HepG2 (cell line): ENCODE data around the gene ZSCAN2. TPM values are rescaled to one million over a fixed set of nuclear protein-coding genes. Genes with fewer than 3 reads are reported as not detected.

Experiments used
- ATAC-seq: fragments of 200-7000 bp; cut with Tn5 transposase; 3 replicates; pipeline ENCODE4 v1.9.1; 2020; ENCODE audit warnings: mild to moderate bottlenecking, moderate library complexity
- Bru-seq: library from RNA; stranded (reverse); fragments of 400-500 nt; gene quantifications from one replicate; lab custom pipeline; 2021; lab: Mats Ljungman, UMichigan
- BruChase-seq, 2 experiments: library from RNA; stranded (reverse); fragments of 400-500 nt; gene quantifications; one replicate each; lab custom pipeline; 2021; lab: Mats Ljungman, UMichigan
- BruUV-seq: library from RNA; stranded (reverse); fragments of 400-500 nt; replicated peaks from 2 replicates; lab custom pipeline; 2021; lab: Mats Ljungman, UMichigan
- CTCF ChIA-PET: fragments of 300-600 bp; formaldehyde crosslinking; extraction: SDS; loops from one replicate; lab custom pipeline; 2021; ENCODE audit warnings: low total read pairs, inconsistent platforms, low intra/inter-chr PET ratio; lab: Yijun Ruan, JAX
- POLR2A ChIA-PET: fragments of 350-600 bp; sonication (Branson Sonifier 250); formaldehyde crosslinking; loops from one replicate; lab custom pipeline; 2020; ENCODE audit warnings: antibody characterized with exemption, inconsistent platforms; lab: Yijun Ruan, JAX
- DNase-seq: peaks from one replicate; pipeline ENCODE4 v3.0.0-alpha.2; 2015; ENCODE audit warnings: low spot score
- FAIRE-seq: peaks from 3 replicates; lab custom pipeline; 2011; peaks lifted over from hg19 to GRCh38; lab: Jason Lieb, UNC
- H2AFZ ChIP-seq: one replicate; pipeline ENCODE4 v1.6.1; 2011; ENCODE audit warnings: low read length, inconsistent platforms
- H3K27ac ChIP-seq: fragments of 300-600 bp; 3 replicates; pipeline ENCODE4 v1.8.0; 2011; ENCODE audit warnings: mixed run types, mild to moderate bottlenecking, mixed read lengths, low read length, inconsistent platforms; ENCODE audit not compliant: insufficient read depth; ENCODE audit errors: extremely low read length
- H3K27me3 ChIP-seq, 2 experiments: fragments of 200-600 bp in 1 of 2; 2 replicates in 1 of 2; 3 replicates in 1 of 2; pipeline versions ENCODE4 v1.6.0 to v1.8.0; 2011; ENCODE audit warnings: low read length in 2 of 2, mild to moderate bottlenecking in 2 of 2, moderate library complexity in 2 of 2, inconsistent platforms in 1 of 2; ENCODE audit not compliant: insufficient read depth in 2 of 2, control insufficient read depth in 1 of 2
- H3K36me3 ChIP-seq, 2 experiments: fragments of 200-600 bp in 1 of 2; replicated peaks in 1 of 2; 2 replicates in 1 of 2; 3 replicates in 1 of 2; pipeline versions ENCODE4 v1.5.1 to v1.8.0; 2011; ENCODE audit warnings: low read length in 2 of 2, inconsistent platforms in 1 of 2; ENCODE audit not compliant: insufficient read depth in 2 of 2, control insufficient read depth in 1 of 2
- H3K4me1 ChIP-seq: 2 replicates; pipeline ENCODE4 v1.5.1; 2012; ENCODE audit warnings: low read length, inconsistent platforms; ENCODE audit not compliant: insufficient read depth
- H3K4me2 ChIP-seq: 2 replicates; pipeline ENCODE4 v1.6.0; 2011; ENCODE audit warnings: low read depth, low read length, inconsistent platforms
- H3K4me3 ChIP-seq, 3 experiments: fragments of 200-600 bp in 1 of 3; sonication (generic), shearing (Covaris generic) in 1 of 3; replicated peaks in 1 of 3; 2 replicates each; pipeline ENCODE4 v1.5.1; 2011 to 2016; ENCODE audit warnings: low read length in 3 of 3, inconsistent platforms in 2 of 3, low read depth in 2 of 3, mild to moderate bottlenecking in 2 of 3, control low read depth in 1 of 3, mixed read lengths in 1 of 3; ENCODE audit not compliant: insufficient read depth in 1 of 3
- H3K79me2 ChIP-seq: one replicate; pipeline ENCODE4 v1.6.1; 2011; ENCODE audit warnings: low read length, inconsistent platforms; ENCODE audit not compliant: insufficient read depth
- H3K9ac ChIP-seq: 2 replicates; pipeline ENCODE4 v1.6.0; 2011; ENCODE audit warnings: mild to moderate bottlenecking, low read depth, low read length, inconsistent platforms; ENCODE audit not compliant: insufficient read depth
- H3K9me3 ChIP-seq: 2 replicates; pipeline ENCODE4 v1.5.1; 2012; ENCODE audit warnings: mild to moderate bottlenecking, low read length
- H4K20me1 ChIP-seq: 2 replicates; pipeline ENCODE4 v1.6.0; 2011; ENCODE audit warnings: inconsistent platforms, mild to moderate bottlenecking, low read length, moderate library complexity; ENCODE audit not compliant: insufficient read depth
- ATF4 ChIP-seq, 2 experiments: fragments of 450-650 bp in 1 of 2; sonication (generic) in 1 of 2; formaldehyde crosslinking; IDR thresholded peaks; 2 replicates each; pipeline versions ENCODE4 v1.5.0 to v1.8.0; 2020 to 2022; ENCODE audit warnings: mild to moderate bottlenecking in 1 of 2, missing genetic modification reagents in 1 of 2
- ELF3 ChIP-seq: IDR thresholded peaks from 2 replicates; pipeline ENCODE4 v1.6.1; 2016; ENCODE audit warnings: missing genetic modification reagents, missing compliant biosample characterization
- KDM1A ChIP-seq: IDR thresholded peaks from 2 replicates; pipeline ENCODE4 v1.6.1; 2016; ENCODE audit warnings: missing compliant biosample characterization
- ZNF407 ChIP-seq: sonication (generic); formaldehyde crosslinking; IDR thresholded peaks from one replicate; pipeline ENCODE4 v1.5.1; 2020; ENCODE audit warnings: mild to moderate bottlenecking, missing genetic modification reagents; ENCODE audit errors: not compliant biosample characterization
- ZNF430 ChIP-seq: sonication (generic); formaldehyde crosslinking; IDR thresholded peaks from 2 replicates; pipeline ENCODE4 v1.9.0; 2021; ENCODE audit warnings: mild to moderate bottlenecking, missing genetic modification reagents
- ZNF709 ChIP-seq: sonication (generic); formaldehyde crosslinking; IDR thresholded peaks from 2 replicates; pipeline ENCODE4 v1.5.0; 2020; ENCODE audit warnings: mild to moderate bottlenecking, missing genetic modification reagents
- WGBS: methylation state at CpG from one replicate; pipeline ENCODE4 v1.1.6; 2017; ENCODE audit warnings: low lambda C conversion rate; 5-methylcytosine and 5-hydroxymethylcytosine counted together
- in situ Hi-C: cut with HindIII; loops from 2 replicates; pipeline ENCODE4 v1.10.0; 2017; ENCODE audit warnings: low pct_unique_long_range_greater_than_20kb; ENCODE audit not compliant: extremely low pct_ligation_motif_present
- intact Hi-C: fragments of 100-400 bp; cut with micrococcal nuclease; formaldehyde crosslinking; loops from one replicate; pipeline ENCODE4 v1.10.0; 2022; ENCODE audit not compliant: unreplicated experiment
- long read RNA-seq, 2 experiments: library from RNA in 1 of 2; library from polyadenylated mRNA in 1 of 2; stranded (forward) in 1 of 2; unstranded in 1 of 2; transcript quantifications; one replicate each; pipeline ENCODE4 v2.0.0, GENCODE V29; 2019 to 2022
- polyA minus RNA-seq, 3 experiments: library from RNA; depleted of rRNA, polyadenylated mRNA; stranded (reverse); fragments of >200 nt; gene quantifications; 2 replicates each; pipeline ENCODE4 v1.2.3, GENCODE V29; 2011; ENCODE audit warnings: low replicate concordance in 1 of 3
- polyA plus RNA-seq, 8 experiments: library from polyadenylated mRNA; depleted of rRNA in 3 of 8; stranded (reverse) in 7 of 8; unstranded in 1 of 8; fragments of >200 nt; fragmentation: Illumina TruSeq in 4 of 8; extraction: Trizol in 4 of 8; gene quantifications; 2 replicates each; pipeline versions ENCODE4 v1.2.1 to v1.2.3, GENCODE V29; 2011 to 2016; ENCODE audit warnings: low read depth in 4 of 8, missing spikeins in 1 of 8, mixed read lengths in 1 of 8; ENCODE audit not compliant: insufficient read depth in 1 of 8
- total RNA-seq, 5 experiments: library from RNA; depleted of rRNA; stranded (reverse); fragments of >200 nt; fragmentation: Illumina TruSeq; extraction: Trizol; gene quantifications; 2 replicates each; pipeline ENCODE4 v1.2.3, GENCODE V29; 2016; ENCODE audit warnings: low read depth in 1 of 5

The ZSCAN2 gene
- total RNA-seq (2016; rRNA removed; fragmentation: Illumina TruSeq; extraction: Trizol) (21.5 and 23.7 TPM in 2 replicates), polyA plus RNA-seq (2011; rRNA removed) (10.9 and 11.4 TPM in 2 replicates), polyA minus RNA-seq (2011; rRNA and poly(A)+ RNA removed; ENCODE audit: low replicate concordance) (5.9 and 16.0 TPM in 2 replicates), Bru-seq, nascent RNA (percentile 82 among the genes with signal in this experiment), BruChase-seq, experiment 1, labeled RNA remaining after a 6-hour chase (percentile 65 among the genes with signal in this experiment), BruChase-seq, experiment 2, labeled RNA remaining after a 2-hour chase (percentile 73 among the genes with signal in this experiment)
- total RNA-seq (2016; cell fraction: cytosol; rRNA removed; fragmentation: Illumina TruSeq; extraction: Trizol; ENCODE audit: low read depth) = 5.3 and 7.3 TPM in 2 replicates
- 24.0 and 25.1 TPM in 2 replicates for total RNA-seq (2016; cell fraction: insoluble cytoplasmic fraction; rRNA removed; fragmentation: Illumina TruSeq; extraction: Trizol)
- 11.5 and 12.3 TPM in 2 replicates for total RNA-seq (2016; cell fraction: membrane; rRNA removed; fragmentation: Illumina TruSeq; extraction: Trizol)
- 14.5 and 18.1 TPM in 2 replicates for total RNA-seq (2016; cell fraction: nucleus; rRNA removed; fragmentation: Illumina TruSeq; extraction: Trizol)
- polyA plus RNA-seq (2011; cell fraction: cytosol; rRNA removed) = 8.2 and 10.4 TPM in 2 replicates
- 9.0 and 10.7 TPM in 2 replicates for polyA plus RNA-seq (2011; cell fraction: nucleus; rRNA removed)
- polyA plus RNA-seq (2012) = 7.4 and 9.0 TPM in 2 replicates
- 6.4 and 6.7 TPM in 2 replicates for polyA plus RNA-seq (2016; cell fraction: cytosol; fragmentation: Illumina TruSeq; extraction: Trizol; ENCODE audit: low read depth)
- polyA plus RNA-seq (2016; cell fraction: insoluble cytoplasmic fraction; fragmentation: Illumina TruSeq; extraction: Trizol; ENCODE audit: low read depth) = 20.5 and 21.3 TPM in 2 replicates
- polyA plus RNA-seq (2016; cell fraction: membrane; fragmentation: Illumina TruSeq; extraction: Trizol; ENCODE audit: low read depth) = 8.9 and 9.9 TPM in 2 replicates
- 22.1 and 26.1 TPM in 2 replicates for polyA plus RNA-seq (2016; cell fraction: nucleus; fragmentation: Illumina TruSeq; extraction: Trizol; ENCODE audit: insufficient read depth, low read depth)
- polyA minus RNA-seq (2011; cell fraction: cytosol; rRNA and poly(A)+ RNA removed) = 6.9 and 8.2 TPM in 2 replicates
- 16.1 and 23.2 TPM in 2 replicates for polyA minus RNA-seq (2011; cell fraction: nucleus; rRNA and poly(A)+ RNA removed)
- long read RNA-seq, experiment 1, transcript ZSCAN2-203 (3 exons, 993 nt) = major isoform, 6 of 17 reads
- long read RNA-seq, experiment 1, transcript ZSCAN2-205 (3 exons, 906 nt) = minor isoform, 5 of 17 reads
- long read RNA-seq, experiment 1, partial matches to known transcripts = 1 of 17 reads
- long read RNA-seq, experiment 1, other reads (novel, unspliced or antisense) = 4 of 17 reads
- long read RNA-seq, experiment 2, partial matches to known transcripts = 7 of 27 reads
- long read RNA-seq, experiment 2, other reads (novel, unspliced or antisense) = 12 of 27 reads

- TSS peak; percentile 59 for BruUV-seq
- ATAC-seq = peak; percentile 96
- H4K20me1 ChIP-seq = no peaks in the 10 kb centered on the region
- H3K27me3 ChIP-seq = no peaks in the 10 kb centered on the region; a peak in 1 of 5 replicates
- in situ Hi-C loops = no loop called here
- peaks cover 60% of the 10 kb centered on the region for H3K4me1 ChIP-seq
- H3K9ac ChIP-seq = peak within 1 kb of the TSS; percentile 93
- peaks cover 1 to 7% of the 10 kb centered on the region in 2 experiments; a peak in 2 of 5 replicates for H3K36me3 ChIP-seq
- H3K79me2 ChIP-seq = peaks cover 38% of the 10 kb centered on the region
- H3K27ac ChIP-seq = peak within 1 kb of the TSS; percentile 86
- DNase-seq = peak; percentile 91
- peak within 1 kb of the TSS; percentile 94 for H3K4me2 ChIP-seq
- ChIA-PET CTCF (interaction anchor here (2.9 to 4.1 kb wide), 2 partner anchors 37 to 57 kb away, joined by 25 to 34 read pairs; partner anchors contain the start of gene NMB), POLR2A (interaction anchor here (0.8 to 2.9 kb wide), 11 partner anchors 12 to 219 kb away, joined by 3 to 34 read pairs (median 7); partner anchors contain the start of genes NMB, SEC11A and WDR73)
- intact Hi-C loops = loop anchor here (1.0 kb wide), 2 partner anchors 32 to 53 kb away; partner anchors contain the start of gene WDR73
- WGBS = 0% methylated on average over 15 of the region's 68 CpGs
- peak; percentile 8 for FAIRE-seq
- H3K9me3 ChIP-seq = no peaks in the 10 kb centered on the region
- H3K4me3 ChIP-seq = peak within 1 kb of the TSS; percentile 78 to 98 (median 86)
- H2AFZ ChIP-seq = peak within 1 kb of the TSS; percentile 80
- TF ChIP-seq ZNF407 (peak; percentile 80), ATF4 (CRISPR knock-in tag; IDR thresholded peaks at IDR 0.05) (no peak), KDM1A (CRISPR knock-in tag) (no peak), ZNF430 (CRISPR knock-in tag) (no peak), ELF3 (no peak), ZNF709 (CRISPR knock-in tag) (peak; percentile 64; the same call in 1 of the 2 replicates)
Observed at GRCh38 chr15:84600687-84601554, at the start of gene ZSCAN2. Gene ZSCAN2 (plus strand): TSS chr15:84601009. CDS start chr15:84603928, 2,919 bp downstream.
